HT-29 (cell line): ENCODE data around the gene MAPK12. TPM values are rescaled to one million over a fixed set of nuclear protein-coding genes. Genes with fewer than 3 reads are reported as not detected.
"Not testable (repeated sequence)": the region's sequence is repeated elsewhere in the genome, so short reads cannot be mapped to it uniquely, and the experiment has no call there.

Experiments
- DNase-seq: peaks from one replicate; pipeline ENCODE4 v3.0.0-alpha.2; 2015; ENCODE audit warnings: low spot score
- total RNA-seq: library from RNA; depleted of rRNA; stranded (reverse); fragments of >200 nt; shearing (Covaris generic); gene quantifications from 2 replicates; pipeline ENCODE4 v1.2.3, GENCODE V29; 2014

Gene MAPK12
- total RNA-seq, 1 experiment from 2014 or later, result 6.6 TPM

GRCh38 chr22:50282361-50283155 is 21.1 kb upstream of the MAPK12 start:
- peak; percentile 89 for DNase-seq

GRCh38 chr22:50281957-50282356 is 20.5 kb upstream of the MAPK12 start:
- DNase-seq, result peak; percentile 40

- no peak for DNase-seq
Measured at GRCh38 chr22:50281384-50281760, 19.9 kb upstream of the MAPK12 start.

GRCh38 chr22:50280708-50281383 is 19.4 kb upstream of the MAPK12 start:
- DNase-seq, result no peak

- DNase-seq, result no peak
Measured at GRCh38 chr22:50280022-50280707, 18.7 kb upstream of the MAPK12 start.

GRCh38 chr22:50278956-50279619 is 17.6 kb upstream of the MAPK12 start:
- DNase-seq, result no peak

- no peak for DNase-seq
Measured at GRCh38 chr22:50278461-50278860, 17.0 kb upstream of the MAPK12 start.

- DNase-seq, result no peak
Measured at GRCh38 chr22:50277761-50278160, 16.3 kb upstream of the MAPK12 start.

- DNase-seq, result peak; percentile 59
Measured at GRCh38 chr22:50276143-50276542, 14.7 kb upstream of the MAPK12 start.

- DNase-seq, result no peak
Measured at GRCh38 chr22:50275181-50276055, 13.9 kb upstream of the MAPK12 start.

- DNase-seq, result no peak
Measured at GRCh38 chr22:50274771-50275170, 13.3 kb upstream of the MAPK12 start.

- no peak for DNase-seq
Measured at GRCh38 chr22:50274311-50274710, 12.8 kb upstream of the MAPK12 start.

- DNase-seq, result not testable (repeated sequence)
Measured at GRCh38 chr22:50273781-50274180, 12.3 kb upstream of the MAPK12 start.

- not testable (repeated sequence) for DNase-seq
Measured at GRCh38 chr22:50273352-50273751, 11.9 kb upstream of the MAPK12 start.

- DNase-seq, result no peak
Measured at GRCh38 chr22:50272044-50272802, 10.7 kb upstream of the MAPK12 start.

- DNase-seq, result peak; percentile 61
Measured at GRCh38 chr22:50271519-50271970, 10.1 kb upstream of the MAPK12 start.

GRCh38 chr22:50270666-50271394 is 9.3 kb upstream of the MAPK12 start:
- DNase-seq, result no peak

GRCh38 chr22:50269970-50270665 is 8.6 kb upstream of the MAPK12 start, which contains the start of gene MAPK11:
TSS of gene MAPK11 (minus strand) at chr22:50270380. CDS start at chr22:50270292, 88 bp downstream.
- DNase-seq, result no peak

GRCh38 chr22:50269573-50269969 is 8.1 kb upstream of the MAPK12 start:
- DNase-seq, result no peak
